ENCODE measurements around the gene ITPRID2. TPM values are rescaled to one million over a fixed set of nuclear protein-coding genes. Genes with fewer than 3 reads are reported as not detected.
"Not testable (repeated sequence)": the region's sequence is repeated elsewhere in the genome, so short reads cannot be mapped to it uniquely, and the experiment has no call there.

ITPRID2 gene
- total RNA-seq, 1 donor, result 286 TPM

DNA sequence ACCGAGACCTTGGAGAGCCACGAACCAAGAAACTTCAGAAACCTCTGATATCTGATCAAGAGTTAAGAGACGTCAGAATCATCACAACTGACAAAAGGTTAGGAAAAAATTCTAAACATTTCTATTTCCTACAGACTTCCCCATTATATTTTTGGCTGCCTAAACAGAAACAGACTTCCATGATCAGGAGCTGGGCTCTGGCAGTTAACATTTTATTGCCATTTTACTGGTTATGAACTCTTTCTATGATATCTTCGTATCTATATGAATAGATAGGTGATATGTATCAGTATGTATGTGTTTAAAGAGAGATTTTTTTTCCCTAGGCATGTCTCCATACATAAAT lies 63.0 kb downstream of the ITPRID2 start:
- DNase-seq (ENCODE audit: low read depth), result no peak
- peak overlapping the region; percentile 34 for H3K4me3 ChIP-seq (ENCODE audit: low read depth, low read length)
- TF ChIP-seq, protein P1, sequence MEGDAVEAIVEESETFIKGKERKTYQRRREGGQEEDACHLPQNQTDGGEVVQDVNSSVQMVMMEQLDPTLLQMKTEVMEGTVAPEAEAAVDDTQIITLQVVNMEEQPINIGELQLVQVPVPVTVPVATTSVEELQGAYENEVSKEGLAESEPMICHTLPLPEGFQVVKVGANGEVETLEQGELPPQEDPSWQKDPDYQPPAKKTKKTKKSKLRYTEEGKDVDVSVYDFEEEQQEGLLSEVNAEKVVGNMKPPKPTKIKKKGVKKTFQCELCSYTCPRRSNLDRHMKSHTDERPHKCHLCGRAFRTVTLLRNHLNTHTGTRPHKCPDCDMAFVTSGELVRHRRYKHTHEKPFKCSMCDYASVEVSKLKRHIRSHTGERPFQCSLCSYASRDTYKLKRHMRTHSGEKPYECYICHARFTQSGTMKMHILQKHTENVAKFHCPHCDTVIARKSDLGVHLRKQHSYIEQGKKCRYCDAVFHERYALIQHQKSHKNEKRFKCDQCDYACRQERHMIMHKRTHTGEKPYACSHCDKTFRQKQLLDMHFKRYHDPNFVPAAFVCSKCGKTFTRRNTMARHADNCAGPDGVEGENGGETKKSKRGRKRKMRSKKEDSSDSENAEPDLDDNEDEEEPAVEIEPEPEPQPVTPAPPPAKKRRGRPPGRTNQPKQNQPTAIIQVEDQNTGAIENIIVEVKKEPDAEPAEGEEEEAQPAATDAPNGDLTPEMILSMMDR (IDR thresholded peaks at IDR 0.05; ENCODE audit: insufficient read depth, low read length), result no peak

DNA sequence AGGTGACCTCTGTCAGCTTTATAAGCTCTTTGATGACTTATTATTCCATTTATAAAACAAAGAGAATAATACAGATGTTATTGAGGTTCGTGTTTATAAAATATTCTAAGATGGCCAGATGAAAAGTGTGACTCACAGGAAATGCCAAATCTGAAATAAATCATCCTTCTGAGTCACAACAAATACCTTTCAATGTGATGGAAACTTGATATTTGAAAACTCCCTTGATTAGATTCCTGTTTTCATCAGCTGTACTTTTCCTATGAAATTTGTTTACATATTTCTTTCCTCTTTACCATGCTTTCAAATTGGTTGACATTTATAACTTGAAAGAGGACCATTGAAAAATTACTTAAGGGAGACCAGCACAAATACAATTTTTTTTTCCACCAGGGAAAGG lies 63.5 kb downstream of the ITPRID2 start:
- H3K4me3 ChIP-seq (ENCODE audit: low read depth, low read length), result no peak overlapping the region
- DNase-seq (ENCODE audit: low read depth), result peak; percentile 67
- TF ChIP-seq, protein P1 (IDR thresholded peaks at IDR 0.05; ENCODE audit: insufficient read depth, low read length), result no peak

DNA sequence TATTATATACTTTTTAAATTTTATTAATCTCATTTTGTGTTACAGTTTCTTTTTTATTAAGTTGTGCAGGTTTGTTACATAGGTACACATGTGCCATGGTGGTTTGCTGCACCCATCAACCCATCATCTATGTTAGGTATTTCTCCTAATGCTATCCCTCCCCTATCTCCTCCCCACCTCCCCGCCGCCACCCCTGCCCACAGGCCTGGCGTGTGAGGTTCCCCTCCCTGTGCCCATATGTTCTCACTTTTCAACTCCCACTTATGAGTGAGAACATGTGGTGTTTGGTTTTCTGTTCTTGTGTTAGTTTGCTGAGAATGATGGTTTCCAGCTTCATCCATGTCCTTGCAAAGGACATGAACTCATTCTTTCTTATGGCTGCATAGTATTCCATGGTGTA lies 64.3 kb downstream of the ITPRID2 start:
- not testable (repeated sequence) for H3K4me3 ChIP-seq (ENCODE audit: low read depth, low read length); DNase-seq (ENCODE audit: low read depth)

DNA sequence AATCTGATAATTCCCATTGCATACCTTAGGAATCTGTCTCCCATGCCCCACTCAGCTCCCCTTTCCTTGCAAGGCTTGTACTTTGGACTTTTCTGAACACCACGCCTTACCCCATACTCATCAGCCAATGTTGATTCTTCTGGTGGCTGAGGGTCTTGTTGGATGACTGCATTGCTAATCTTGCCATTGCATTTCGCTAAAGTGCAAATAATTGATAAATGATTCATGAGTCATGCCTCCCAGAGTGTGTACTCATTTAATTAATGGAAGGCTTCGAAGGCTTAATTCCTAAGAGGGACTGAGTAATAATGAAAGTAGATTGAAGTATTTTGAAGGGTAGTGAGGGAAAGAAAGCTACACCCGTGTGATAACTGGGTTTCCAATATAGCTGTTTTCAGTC lies 66.1 kb downstream of the ITPRID2 start:
- no peak for DNase-seq (ENCODE audit: low read depth)
- TF ChIP-seq, protein P1 (IDR thresholded peaks at IDR 0.05; ENCODE audit: insufficient read depth, low read length), result no peak
- H3K4me3 ChIP-seq (ENCODE audit: low read depth, low read length), result no peak overlapping the region

DNA sequence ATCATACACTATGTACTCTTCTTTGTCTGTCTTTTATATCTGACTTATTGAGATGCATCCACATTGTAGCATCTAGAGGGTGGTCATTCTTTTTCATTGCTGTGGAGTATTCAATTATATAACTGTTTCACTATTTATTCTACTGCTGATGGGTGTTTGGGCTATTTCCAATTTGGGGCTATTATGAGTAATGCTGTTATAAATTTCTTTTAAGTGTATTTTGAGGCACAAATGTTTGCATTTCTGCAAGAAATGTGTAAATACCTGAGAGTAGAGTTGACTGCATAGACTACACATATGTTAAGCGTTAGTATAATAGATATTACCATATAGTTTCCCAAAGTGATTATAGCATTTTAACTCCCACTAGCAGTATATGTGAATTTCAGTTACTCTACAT lies 67.2 kb downstream of the ITPRID2 start:
- DNase-seq (ENCODE audit: low read depth), result no peak
- H3K4me3 ChIP-seq (ENCODE audit: low read depth, low read length), result no peak overlapping the region
- TF ChIP-seq, protein P1 (IDR thresholded peaks at IDR 0.05; ENCODE audit: insufficient read depth, low read length), result no peak

DNA sequence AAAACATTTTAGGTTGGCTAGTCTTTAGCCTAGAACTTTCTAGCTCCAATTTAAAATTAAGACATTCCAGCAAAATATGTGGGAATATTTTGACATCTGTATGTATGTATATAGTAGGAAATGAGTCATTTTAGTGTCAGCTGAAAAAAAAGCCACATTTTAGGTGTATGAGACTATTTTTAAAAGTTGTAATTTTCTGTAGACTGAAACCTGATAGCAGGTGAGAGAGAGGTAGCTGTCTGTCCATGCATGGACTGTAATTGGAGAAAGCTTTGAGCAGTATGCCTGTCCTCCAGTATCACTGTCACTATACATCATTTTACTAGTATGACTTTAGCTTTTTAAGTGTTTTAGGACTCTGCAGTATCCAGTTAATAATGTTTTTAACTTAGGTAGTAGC lies 68.0 kb downstream of the ITPRID2 start:
- no peak overlapping the region for H3K4me3 ChIP-seq (ENCODE audit: low read depth, low read length)
- no peak for DNase-seq (ENCODE audit: low read depth)
- TF ChIP-seq, protein P1 (IDR thresholded peaks at IDR 0.05; ENCODE audit: insufficient read depth, low read length), result no peak

DNA sequence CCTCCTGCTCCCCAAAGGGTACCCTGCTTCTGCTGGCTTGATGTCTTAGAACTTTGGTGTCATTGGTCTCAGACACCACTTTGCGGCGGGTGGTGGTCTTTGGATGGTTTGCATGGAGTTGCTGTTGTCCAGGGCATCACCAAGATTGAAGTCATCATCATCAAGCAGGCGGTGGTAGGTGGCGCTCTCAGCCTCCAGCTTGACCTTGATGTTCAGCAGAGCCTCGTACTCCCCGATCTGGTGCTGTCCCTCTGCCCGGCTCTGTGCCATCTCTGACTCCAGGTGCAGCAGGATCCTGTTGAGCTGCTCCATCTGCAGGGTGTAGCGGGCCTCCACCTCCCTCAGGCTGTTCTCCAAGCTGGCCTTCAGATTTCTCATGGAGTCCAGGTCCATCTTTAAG lies 69.6 kb downstream of the ITPRID2 start:
- not testable (repeated sequence) for DNase-seq (ENCODE audit: low read depth); H3K4me3 ChIP-seq (ENCODE audit: low read depth, low read length)

DNA sequence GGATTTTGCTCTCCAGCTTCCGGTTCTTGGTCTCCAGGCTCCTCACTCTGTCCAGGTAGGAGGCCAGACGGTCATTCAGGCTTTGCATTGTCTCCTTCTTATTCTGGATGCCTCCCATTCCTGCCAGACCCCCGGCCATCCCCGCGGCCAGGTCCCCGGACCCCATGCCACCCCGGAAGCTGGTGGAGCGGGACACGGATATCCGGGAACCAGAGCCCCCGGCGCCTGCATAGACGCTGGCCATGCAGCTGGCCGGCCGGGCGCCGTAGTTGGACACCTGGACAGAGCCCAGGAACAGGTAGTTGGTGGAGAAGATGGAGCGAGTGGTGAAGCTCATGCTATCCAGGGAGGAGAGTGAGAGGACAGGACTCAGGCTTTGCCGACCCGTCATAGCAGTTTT lies 70.6 kb downstream of the ITPRID2 start:
- no peak overlapping the region for H3K4me3 ChIP-seq (ENCODE audit: low read depth, low read length)
- TF ChIP-seq, protein P1 (IDR thresholded peaks at IDR 0.05; ENCODE audit: insufficient read depth, low read length), result no peak
- DNase-seq (ENCODE audit: low read depth), result no peak

Data from fibroblast of the aortic adventitia (primary cell).